H1 (cell line): ENCODE measurements around the gene TMBIM4. TPM values are rescaled to one million over a fixed set of nuclear protein-coding genes. Genes with fewer than 3 reads are reported as not detected.

Experiments used
- CHD7 ChIP-seq: fragments of 300-600 bp; sonication (generic); IDR thresholded peaks from 2 replicates; pipeline ENCODE4 v1.7.1; 2012; ENCODE audit warnings: low read length, moderate library complexity, mild to moderate bottlenecking, inconsistent platforms; ENCODE audit not compliant: insufficient replicate concordance
- KDM1A ChIP-seq: fragments of 200-600, 300-600 bp; sonication (generic); IDR thresholded peaks from 2 replicates; pipeline ENCODE4 v1.7.1; 2016; ENCODE audit warnings: mild to moderate bottlenecking, low read length, borderline replicate concordance
- MAFK ChIP-seq: IDR thresholded peaks from 2 replicates; pipeline ENCODE4 v1.6.1; 2012; ENCODE audit warnings: low read depth, mild to moderate bottlenecking, improper control_type of control experiment, low read length
- NANOG ChIP-seq: IDR thresholded peaks from 2 replicates; pipeline ENCODE4 v1.6.1; 2011; ENCODE audit warnings: low read length, low read depth, mild to moderate bottlenecking, inconsistent platforms; ENCODE audit not compliant: insufficient read depth, poor library complexity, severe bottlenecking
- polyA plus RNA-seq, 7 experiments: library from polyadenylated mRNA; depleted of rRNA in 3 of 7; stranded (reverse) in 5 of 7; unstranded in 2 of 7; fragments of >200 nt in 5 of 7; fragments of 200-250 nt in 2 of 7; gene quantifications; 1 replicate in 5 of 7; 2 replicates in 1 of 7; 4 replicates in 1 of 7; pipeline versions ENCODE4 v1.2.1 to v1.2.3, GENCODE V29; 2011 to 2013; ENCODE audit warnings: missing spikeins in 2 of 7, mixed read lengths in 2 of 7
- total RNA-seq: library from RNA; stranded (reverse); fragmentation: NEBNext Ultra II Directional; extraction: Animal tissue kit (Norgen Biotek cat#: 25700); gene quantifications from 2 replicates; pipeline ENCODE4 v1.2.1, GENCODE V29; 2021
- TF ChIP-seq, protein P1 (sequence below), 3 experiments: IDR thresholded peaks; 1 replicate in 2 of 3; 2 replicates in 1 of 3; pipeline versions ENCODE4 v1.5.1 to v1.6.1; 2011; ENCODE audit warnings: low read length in 3 of 3, mild to moderate bottlenecking in 3 of 3, inconsistent platforms in 2 of 3, low read depth in 1 of 3, moderate library complexity in 1 of 3; ENCODE audit not compliant: insufficient read depth in 1 of 3; ENCODE audit errors: control extremely low read depth in 1 of 3

Gene TMBIM4
- total and polyA plus RNA-seq, 2 of the 8 experiments (the other 6 are each of a cell fraction or from before 2014, with no cell fraction given): 12.8 to 46.6 TPM

DNA sequence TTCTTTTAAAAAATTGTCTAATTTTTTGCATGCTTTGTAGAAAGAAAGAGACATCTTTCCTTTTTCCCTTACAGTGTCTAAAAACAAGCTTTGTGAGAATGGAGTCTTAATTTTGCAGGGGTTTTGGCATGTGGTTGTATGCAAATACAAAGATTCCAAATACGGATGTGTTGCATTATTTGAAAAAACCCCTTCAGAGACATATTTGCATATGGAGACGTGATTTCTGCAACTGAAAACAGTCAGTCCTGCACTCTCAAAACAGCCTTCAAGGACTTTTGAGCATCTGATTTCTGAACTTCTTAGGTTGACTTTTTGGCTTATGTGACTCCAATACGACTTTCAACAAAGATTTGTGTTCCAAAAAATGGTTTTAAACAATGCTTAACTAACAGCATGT is 27.0 kb upstream of the TMBIM4 start (continued):
- TF ChIP-seq CHD7 (no peak), KDM1A (no peak), MAFK (no peak), NANOG (no peak)
- TF ChIP-seq, protein P1, sequence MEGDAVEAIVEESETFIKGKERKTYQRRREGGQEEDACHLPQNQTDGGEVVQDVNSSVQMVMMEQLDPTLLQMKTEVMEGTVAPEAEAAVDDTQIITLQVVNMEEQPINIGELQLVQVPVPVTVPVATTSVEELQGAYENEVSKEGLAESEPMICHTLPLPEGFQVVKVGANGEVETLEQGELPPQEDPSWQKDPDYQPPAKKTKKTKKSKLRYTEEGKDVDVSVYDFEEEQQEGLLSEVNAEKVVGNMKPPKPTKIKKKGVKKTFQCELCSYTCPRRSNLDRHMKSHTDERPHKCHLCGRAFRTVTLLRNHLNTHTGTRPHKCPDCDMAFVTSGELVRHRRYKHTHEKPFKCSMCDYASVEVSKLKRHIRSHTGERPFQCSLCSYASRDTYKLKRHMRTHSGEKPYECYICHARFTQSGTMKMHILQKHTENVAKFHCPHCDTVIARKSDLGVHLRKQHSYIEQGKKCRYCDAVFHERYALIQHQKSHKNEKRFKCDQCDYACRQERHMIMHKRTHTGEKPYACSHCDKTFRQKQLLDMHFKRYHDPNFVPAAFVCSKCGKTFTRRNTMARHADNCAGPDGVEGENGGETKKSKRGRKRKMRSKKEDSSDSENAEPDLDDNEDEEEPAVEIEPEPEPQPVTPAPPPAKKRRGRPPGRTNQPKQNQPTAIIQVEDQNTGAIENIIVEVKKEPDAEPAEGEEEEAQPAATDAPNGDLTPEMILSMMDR (IDR thresholded peaks at IDR 0.05; ENCODE audit: control extremely low read depth in 1 of 3, insufficient read depth in 1 of 3, low read depth in 1 of 3, low read length in 3 of 3): no peak
